GM13977 (cell line): ENCODE results near the gene CEP128.

ENCODE experiments used
- DNase-seq: peaks from one replicate; pipeline ENCODE4 v3.0.0; 2012; ENCODE audit warnings: low spot score
- in situ Hi-C: fragments of 300-500 bp; cut with MboI; formaldehyde crosslinking; loops from one replicate; pipeline ENCODE4 v1.12.0; 2022; ENCODE audit warnings: low sequenced_read_pairs, low pct_unique_long_range_greater_than_20kb, mixed read lengths, inconsistent platforms; ENCODE audit not compliant: unreplicated experiment
- TF ChIP-seq, protein P1 (sequence below): IDR thresholded peaks from 2 replicates; pipeline ENCODE4 v1.5.1; 2012; ENCODE audit warnings: mild to moderate bottlenecking, control low read depth; ENCODE audit not compliant: insufficient read depth; ENCODE audit errors: extremely low read depth, missing control alignments

Gene CEP128

DNA sequence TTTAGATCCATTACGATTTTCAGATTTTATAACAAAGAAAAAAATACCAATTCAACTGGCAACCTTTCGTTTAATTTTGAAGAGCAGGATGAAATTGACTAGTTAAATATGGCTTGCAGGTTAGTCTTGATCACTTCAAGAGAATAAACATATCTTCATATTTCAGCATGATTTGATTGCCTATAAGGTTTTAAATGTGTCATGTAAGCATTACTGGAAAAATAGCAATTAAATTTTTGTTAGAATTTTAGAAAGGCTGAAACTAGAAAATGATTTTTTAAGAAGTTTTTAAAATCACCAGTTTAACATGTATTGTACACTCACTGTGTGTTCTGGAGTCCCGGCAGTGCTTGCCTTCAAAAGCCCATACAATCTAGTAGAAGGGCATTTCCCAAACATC, 420.1 kb downstream of the CEP128 start:
- TF ChIP-seq, protein P1, sequence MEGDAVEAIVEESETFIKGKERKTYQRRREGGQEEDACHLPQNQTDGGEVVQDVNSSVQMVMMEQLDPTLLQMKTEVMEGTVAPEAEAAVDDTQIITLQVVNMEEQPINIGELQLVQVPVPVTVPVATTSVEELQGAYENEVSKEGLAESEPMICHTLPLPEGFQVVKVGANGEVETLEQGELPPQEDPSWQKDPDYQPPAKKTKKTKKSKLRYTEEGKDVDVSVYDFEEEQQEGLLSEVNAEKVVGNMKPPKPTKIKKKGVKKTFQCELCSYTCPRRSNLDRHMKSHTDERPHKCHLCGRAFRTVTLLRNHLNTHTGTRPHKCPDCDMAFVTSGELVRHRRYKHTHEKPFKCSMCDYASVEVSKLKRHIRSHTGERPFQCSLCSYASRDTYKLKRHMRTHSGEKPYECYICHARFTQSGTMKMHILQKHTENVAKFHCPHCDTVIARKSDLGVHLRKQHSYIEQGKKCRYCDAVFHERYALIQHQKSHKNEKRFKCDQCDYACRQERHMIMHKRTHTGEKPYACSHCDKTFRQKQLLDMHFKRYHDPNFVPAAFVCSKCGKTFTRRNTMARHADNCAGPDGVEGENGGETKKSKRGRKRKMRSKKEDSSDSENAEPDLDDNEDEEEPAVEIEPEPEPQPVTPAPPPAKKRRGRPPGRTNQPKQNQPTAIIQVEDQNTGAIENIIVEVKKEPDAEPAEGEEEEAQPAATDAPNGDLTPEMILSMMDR: no peak
- DNase-seq: no peak
- in situ Hi-C loops: no loop called here

DNA sequence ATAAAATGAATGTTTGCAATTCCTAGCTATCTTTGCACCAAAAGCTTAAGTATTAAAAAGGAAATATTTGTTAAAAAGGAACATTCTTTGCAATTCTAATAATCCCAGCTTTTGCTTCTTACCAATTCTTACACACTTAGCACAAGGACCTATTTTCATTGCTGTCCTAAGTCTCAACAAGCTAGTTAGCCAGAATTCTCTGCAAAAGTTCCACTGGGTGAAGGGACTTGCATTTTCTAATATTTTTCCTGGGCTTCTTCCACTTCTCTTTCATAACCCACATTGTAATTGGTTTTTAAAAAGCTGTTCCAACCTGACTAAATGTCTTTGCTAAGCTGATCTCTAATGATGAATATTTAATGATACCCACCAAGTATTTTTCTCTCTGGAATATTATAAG, 422.5 kb downstream of the CEP128 start:
- TF ChIP-seq, protein P1: no peak
- no peak for DNase-seq
- in situ Hi-C loops: no loop called here

DNA sequence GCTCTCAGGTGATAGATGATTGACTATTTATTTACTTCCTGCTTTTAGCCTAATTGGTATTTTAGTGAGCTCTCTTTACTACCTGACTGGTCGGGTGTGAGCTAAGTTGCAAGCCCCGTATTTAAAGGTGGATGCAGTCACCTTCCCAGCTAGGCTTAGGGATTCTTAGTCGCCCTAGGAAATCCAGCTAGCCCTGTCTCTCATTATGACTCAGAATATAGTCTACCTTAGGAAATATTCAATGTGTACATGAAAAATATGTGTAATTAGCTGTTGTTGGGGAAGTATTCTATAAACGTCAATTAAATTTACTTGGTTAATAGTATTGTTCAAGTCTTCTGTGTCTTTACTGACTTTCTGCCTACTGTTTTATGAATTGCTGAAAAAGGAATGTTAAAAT, 423.4 kb downstream of the CEP128 start:
- DNase-seq: no peak
- TF ChIP-seq, protein P1: no peak
- in situ Hi-C loops: no loop called here

DNA sequence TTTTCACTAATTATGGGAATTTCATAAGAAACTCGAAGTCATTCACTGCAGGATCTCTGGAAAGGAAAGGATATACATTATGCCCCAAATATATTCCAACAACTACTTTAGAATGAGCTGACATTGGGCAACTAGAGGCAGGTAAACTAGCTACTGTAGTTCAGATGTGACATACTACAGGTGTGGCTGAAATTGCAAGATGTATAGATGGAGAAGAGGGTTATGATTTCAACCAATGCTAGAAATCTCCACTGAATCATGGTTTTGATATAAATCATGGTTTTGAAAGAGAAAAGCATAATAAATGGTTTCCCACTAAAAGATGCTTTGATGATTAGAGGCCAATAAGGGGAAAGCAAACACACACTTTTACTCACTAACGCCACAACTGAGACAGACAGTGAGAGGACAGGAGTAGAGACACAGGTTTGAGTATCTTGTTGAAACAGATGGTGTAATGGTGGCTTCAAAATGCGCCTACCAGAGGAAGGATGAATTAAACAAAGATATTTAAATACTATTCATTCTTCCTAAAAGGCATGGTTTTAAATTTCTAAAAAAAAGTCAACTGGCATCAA, 434.2 kb downstream of the CEP128 start:
- TF ChIP-seq, protein P1: no peak
- DNase-seq: no peak
- in situ Hi-C loops: no loop called here

DNA sequence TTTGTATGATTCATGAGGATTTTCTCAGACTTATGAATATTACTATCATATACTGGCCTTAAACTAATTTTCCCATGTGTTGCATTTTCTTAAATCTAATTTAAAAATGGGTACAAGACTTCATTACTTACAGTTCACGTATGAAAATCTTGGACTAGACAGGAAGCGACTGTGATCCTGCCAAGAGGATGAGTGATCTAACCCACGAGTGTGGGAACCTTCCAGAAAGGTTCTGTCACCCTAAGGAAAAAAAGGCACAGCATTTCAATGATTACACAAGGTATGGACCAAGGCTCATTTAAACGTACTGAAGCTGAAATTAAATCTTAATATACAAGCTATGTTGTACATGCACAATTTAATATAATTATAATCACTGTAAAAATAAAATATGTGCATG, 436.8 kb downstream of the CEP128 start:
- DNase-seq: no peak
- TF ChIP-seq, protein P1: no peak

DNA sequence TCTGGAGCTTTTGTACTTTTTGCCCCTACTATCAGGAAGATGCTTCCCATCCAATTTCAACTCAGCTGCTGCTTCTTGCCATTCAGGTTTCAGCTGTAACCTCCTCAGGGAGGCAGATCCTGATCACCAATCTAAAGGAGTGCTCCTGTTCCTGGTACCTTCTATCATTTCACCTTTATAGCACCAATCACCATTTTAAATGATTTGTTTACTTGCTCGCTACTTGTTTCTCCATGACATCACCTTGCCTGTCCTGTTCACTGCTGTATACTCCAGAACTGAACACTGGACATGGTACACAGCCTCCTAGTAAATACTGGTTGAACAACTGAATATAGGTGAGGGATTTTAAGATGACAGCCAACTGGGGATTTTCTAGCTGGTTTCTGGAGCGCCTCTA, 443.0 kb downstream of the CEP128 start:
- DNase-seq: no peak
- TF ChIP-seq, protein P1: no peak
- in situ Hi-C loops: no loop called here

More for the DNA sequence above, 436.8 kb downstream of the CEP128 start:
- in situ Hi-C loops: no loop called here

DNA sequence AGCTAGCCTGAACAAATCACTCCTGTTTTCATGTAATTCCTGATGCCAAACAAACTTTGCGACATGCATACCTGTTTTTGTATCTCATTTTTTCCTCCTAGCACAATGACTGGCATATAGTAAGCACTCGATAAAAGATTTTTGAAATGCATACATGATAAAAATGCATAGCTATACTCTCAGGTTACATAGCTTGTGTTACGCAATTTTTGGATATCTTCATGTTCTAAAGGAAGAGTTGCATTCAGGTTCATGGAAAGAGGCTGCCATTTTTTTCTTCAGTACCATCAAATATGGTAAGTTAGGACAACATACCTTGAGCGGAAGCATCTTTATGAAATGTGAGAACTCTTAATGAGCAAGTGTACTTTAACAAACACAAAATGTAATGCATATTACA, 445.4 kb downstream of the CEP128 start:
- in situ Hi-C loops: no loop called here
- TF ChIP-seq, protein P1: no peak
- DNase-seq: no peak
